Gastrocnemius medialis (tissue), 4 donors: ENCODE results near the gene ANO6.

Experiments used
- CTCF ChIP-seq, 5 experiments: fragments of 450-650 bp in 3 of 5; fragments of 200-600 bp in 2 of 5; sonication (generic) in 2 of 5; IDR thresholded peaks in 4 of 5; conservative IDR thresholded peaks in 1 of 5; 1 replicate in 4 of 5; 2 replicates in 1 of 5; pipeline ENCODE4 v1.5.1; 2016 to 2019; ENCODE audit warnings: antibody characterized with exemption in 5 of 5, mild to moderate bottlenecking in 3 of 5, moderate library complexity in 3 of 5
- POLR2A ChIP-seq, 2 donors: fragments of 450-650 bp; IDR thresholded peaks; one replicate each; pipeline ENCODE4 v1.6.1; 2017; ENCODE audit warnings: antibody characterized with exemption in 2 of 2, mild to moderate bottlenecking in 2 of 2, moderate library complexity in 2 of 2

- no peak for TF ChIP-seq CTCF (IDR thresholded peaks at IDR 0.05 in 4 of 5, conservative IDR thresholded peaks at IDR 0.05 in 1 of 5)
- no peak for TF ChIP-seq POLR2A (IDR thresholded peaks at IDR 0.05)
Observed at GRCh38 chr12:45483571-45483970, 267.7 kb downstream of the ANO6 start.
